Endothelial cell of umbilical vein (primary cell): ENCODE data around the gene CUL2. TPM values are rescaled to one million over a fixed set of nuclear protein-coding genes. Genes with fewer than 3 reads are reported as not detected.

ENCODE experiments used
- BruUV-seq: library from RNA; stranded (reverse); fragments of 400-500 nt; replicated peaks from 2 replicates; lab custom pipeline; 2021; lab: Mats Ljungman, UMichigan
- CTCF ChIA-PET: fragments of 300-600, 350-600 bp; sonication (Branson Sonifier 250); formaldehyde crosslinking; loops from one replicate; lab custom pipeline; 2021; ENCODE audit warnings: antibody characterized with exemption, inconsistent platforms; lab: Charles Lee
- POLR2A ChIA-PET: fragments of 300-600, 350-600 bp; sonication (Branson Sonifier 250); formaldehyde crosslinking; loops from one replicate; lab custom pipeline; 2021; ENCODE audit warnings: antibody characterized with exemption, inconsistent platforms; lab: Charles Lee
- DNase-seq: peaks from one replicate; pipeline ENCODE4 v3.0.0-alpha.2; 2011; ENCODE audit warnings: low read depth, low spot score
- FAIRE-seq: peaks from 2 replicates; lab custom pipeline; 2011; peaks lifted over from hg19 to GRCh38; lab: Jason Lieb, UNC
- H2AFZ ChIP-seq: 2 replicates; pipeline ENCODE4 v1.6.0; 2012; ENCODE audit warnings: low read depth, low read length, control low read depth, inconsistent platforms
- H3K27ac ChIP-seq: 2 replicates; pipeline ENCODE4 v1.5.1; 2011; ENCODE audit warnings: low read depth, mild to moderate bottlenecking, control low read depth, low read length, moderate library complexity; ENCODE audit not compliant: insufficient read depth
- H3K27me3 ChIP-seq, 2 experiments: 2 replicates each; pipeline versions ENCODE4 v1.6.0 to v1.6.1; 2011; ENCODE audit warnings: low read length in 2 of 2, mixed read lengths in 1 of 2; ENCODE audit not compliant: control insufficient read depth in 2 of 2, insufficient read depth in 2 of 2
- H3K36me3 ChIP-seq, 2 experiments: 2 replicates in 1 of 2; 3 replicates in 1 of 2; pipeline ENCODE4 v1.5.1; 2011; ENCODE audit warnings: low read length in 2 of 2, mild to moderate bottlenecking in 1 of 2, moderate library complexity in 1 of 2; ENCODE audit not compliant: control insufficient read depth in 2 of 2, insufficient read depth in 2 of 2; ENCODE audit errors: extremely low read depth in 1 of 2
- H3K4me1 ChIP-seq: 3 replicates; pipeline ENCODE4 v1.5.1; 2011; ENCODE audit warnings: mild to moderate bottlenecking, low read length; ENCODE audit not compliant: control insufficient read depth, insufficient read depth; ENCODE audit errors: extremely low read depth
- H3K4me2 ChIP-seq: 2 replicates; pipeline ENCODE4 v1.6.1; 2011; ENCODE audit warnings: low read length, control low read depth, mixed read lengths; ENCODE audit not compliant: insufficient read depth
- H3K4me3 ChIP-seq, 3 experiments: fragments of 200-600 bp in 1 of 3; sonication (generic), shearing (Covaris generic) in 1 of 3; replicated peaks in 1 of 3; 2 replicates each; pipeline ENCODE4 v1.5.1; 2011 to 2016; ENCODE audit warnings: control low read depth in 3 of 3, low read length in 3 of 3, mild to moderate bottlenecking in 2 of 3, inconsistent platforms in 1 of 3, low read depth in 1 of 3, moderate library complexity in 1 of 3; ENCODE audit not compliant: insufficient read depth in 1 of 3
- H3K79me2 ChIP-seq: 2 replicates; pipeline ENCODE4 v1.6.0; 2012; ENCODE audit warnings: low read length, inconsistent platforms; ENCODE audit not compliant: control insufficient read depth, insufficient read depth
- H3K9ac ChIP-seq: replicated peaks from 2 replicates; pipeline ENCODE3; 2011; ENCODE audit warnings: low read length, control low read depth; ENCODE audit not compliant: insufficient read depth; ENCODE audit errors: extremely low read depth
- H3K9me1 ChIP-seq: replicated peaks from 3 replicates; pipeline ENCODE4 v1.6.0; 2011; ENCODE audit warnings: mild to moderate bottlenecking, low read length; ENCODE audit not compliant: control insufficient read depth, insufficient read depth; ENCODE audit errors: extremely low read depth
- H3K9me3 ChIP-seq: replicated peaks from 2 replicates; pipeline ENCODE4 v1.5.1; 2012; ENCODE audit warnings: low read length, inconsistent platforms; ENCODE audit not compliant: control insufficient read depth, insufficient read depth
- H4K20me1 ChIP-seq: replicated peaks from 2 replicates; pipeline ENCODE3; 2011; ENCODE audit warnings: mild to moderate bottlenecking, low read length; ENCODE audit not compliant: control insufficient read depth, insufficient read depth; ENCODE audit errors: extremely low read depth
- CTCF ChIP-seq, 2 donors: IDR thresholded peaks; 1 replicate in 1 of 2; 2 replicates in 1 of 2; pipeline ENCODE4 v1.5.1; 2011; ENCODE audit warnings: low read length in 2 of 2, mild to moderate bottlenecking in 2 of 2, moderate library complexity in 2 of 2, control low read depth in 1 of 2, inconsistent platforms in 1 of 2, low read depth in 1 of 2; ENCODE audit not compliant: insufficient read depth in 1 of 2; ENCODE audit errors: extremely low read depth in 1 of 2
- EZH2 ChIP-seq: IDR thresholded peaks from 2 replicates; pipeline ENCODE4 v1.6.1; 2012; ENCODE audit warnings: borderline replicate concordance, low read depth, mild to moderate bottlenecking, moderate library complexity, low read length, inconsistent platforms; ENCODE audit not compliant: severe bottlenecking
- FOS ChIP-seq: IDR thresholded peaks from 2 replicates; pipeline ENCODE4 v1.6.1; 2011; ENCODE audit warnings: mild to moderate bottlenecking, low read length, moderate library complexity, borderline replicate concordance; ENCODE audit not compliant: insufficient read depth
- GATA2 ChIP-seq: IDR thresholded peaks from 2 replicates; pipeline ENCODE4 v1.7.0; 2011; ENCODE audit warnings: low read depth, mild to moderate bottlenecking, moderate library complexity, mixed read lengths, low read length; ENCODE audit not compliant: insufficient read length, insufficient read depth
- JUN ChIP-seq: IDR thresholded peaks from 2 replicates; pipeline ENCODE4 v1.6.1; 2011; ENCODE audit warnings: borderline replicate concordance, low read depth; ENCODE audit not compliant: insufficient read length, insufficient read depth
- MAX ChIP-seq: IDR thresholded peaks from 2 replicates; pipeline ENCODE4 v1.6.1; 2011; ENCODE audit not compliant: insufficient read depth, insufficient read length
- MYC ChIP-seq: IDR thresholded peaks from one replicate; pipeline ENCODE4 v1.6.1; 2011; ENCODE audit warnings: mild to moderate bottlenecking, low read depth, low read length
- POLR2A ChIP-seq: IDR thresholded peaks from 2 replicates; pipeline ENCODE4 v1.6.1; 2012; ENCODE audit warnings: low read depth, mild to moderate bottlenecking, control low read depth, low read length
- POLR2AphosphoS5 ChIP-seq: IDR thresholded peaks from 2 replicates; pipeline ENCODE4 v1.6.1; 2012; ENCODE audit warnings: low read depth, mild to moderate bottlenecking, control low read depth, low read length, moderate library complexity; ENCODE audit not compliant: insufficient read depth
- dilution Hi-C: fragments of 300-500 bp; cut with MboI; formaldehyde crosslinking; loops from one replicate; pipeline ENCODE4 v1.15.0; 2019; ENCODE audit warnings: low sequenced_read_pairs; ENCODE audit not compliant: extremely low pct_ligation_motif_present
- intact Hi-C: fragments of 100-400 bp; cut with micrococcal nuclease; formaldehyde crosslinking; loops from one replicate; pipeline ENCODE4 v1.10.0; 2022
- polyA plus RNA-seq, 4 experiments: library from polyadenylated mRNA; depleted of rRNA in 3 of 4; stranded (reverse) in 3 of 4; unstranded in 1 of 4; fragments of >200 nt; gene quantifications; 2 replicates each; pipeline versions ENCODE4 v1.2.1 to v1.2.3, GENCODE V29; 2011 to 2012; ENCODE audit warnings: missing spikeins in 1 of 4
- total RNA-seq: library from RNA; stranded (reverse); gene quantifications from 2 replicates; pipeline ENCODE4 v1.2.3, GENCODE V29; 2021

CUL2 gene
- total and polyA plus RNA-seq, 2 donors (not counting 3 experiments of a cell fraction or from before 2014, with no cell fraction given) = 11.6 to 45.3 TPM

DNA sequence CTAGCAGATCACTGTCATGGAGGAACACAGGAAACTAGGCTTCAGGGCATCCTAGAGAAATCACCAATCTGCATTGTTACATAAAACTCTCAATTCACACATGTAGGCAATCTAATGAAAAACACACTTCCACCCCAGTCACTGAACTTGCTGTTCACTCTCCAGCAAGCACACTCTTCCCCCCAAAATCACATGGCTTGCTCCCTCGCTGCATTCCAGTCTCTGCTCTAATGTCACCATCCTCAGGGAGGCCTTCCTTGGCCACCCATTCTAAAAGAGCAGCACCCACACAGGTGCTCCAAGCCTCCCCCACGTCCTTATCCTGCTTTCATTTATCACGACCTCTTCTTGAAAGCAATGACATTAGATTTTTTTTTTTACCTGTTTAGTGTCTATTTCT lies 19.6 kb downstream of the CUL2 start:
- no peak overlapping the region for H3K4me3 ChIP-seq
- FAIRE-seq (no peak), DNase-seq (no peak)
- peaks cover 0 to 2% of the 10 kb centered on the region in 2 experiments for H3K36me3 ChIP-seq
- no peak overlapping the region for H3K27ac ChIP-seq
- H2AFZ ChIP-seq = no peak overlapping the region
- no TSS peak for BruUV-seq
- no peaks in the 10 kb centered on the region for H3K27me3 ChIP-seq
- no peaks in the 10 kb centered on the region for H3K9me3 ChIP-seq
- CTCF ChIA-PET = interaction anchor here (1.6 kb wide), 1 partner anchor 11 kb away, joined by 4 read pairs; no protein-coding TSS in a partner anchor
- H3K79me2 ChIP-seq = peaks cover 37% of the 10 kb centered on the region
- no peaks in the 10 kb centered on the region for H3K9me1 ChIP-seq
- intact Hi-C loops = no loop called here
- no peak overlapping the region for H3K4me2 ChIP-seq
- H4K20me1 ChIP-seq = no peaks in the 10 kb centered on the region
- POLR2A ChIA-PET = no interaction called here
- dilution Hi-C loops = no loop called here
- H3K9ac ChIP-seq = no peak overlapping the region
- TF ChIP-seq MYC (no peak), CTCF (IDR thresholded peaks at IDR 0.05; ENCODE audit: extremely low read depth in 1 of 2, insufficient read depth in 1 of 2, low read depth in 1 of 2, low read length in 2 of 2) (no peak), FOS (no peak), POLR2AphosphoS5 (no peak), GATA2 (no peak), MAX (no peak), JUN (no peak), EZH2 (no peak), POLR2A (no peak)
- no peaks in the 10 kb centered on the region for H3K4me1 ChIP-seq
